GM12878 (cell line): Measurements from ENCODE around the gene ZBED5.

Experiments
- CREB1 ChIP-seq: IDR thresholded peaks from 2 replicates; pipeline ENCODE4 v1.6.1; 2012; ENCODE audit warnings: low read depth, mild to moderate bottlenecking, inconsistent platforms
- NKRF ChIP-seq: fragments of 450-650 bp; conservative IDR thresholded peaks from 2 replicates; pipeline ENCODE4 v1.6.1; 2017; ENCODE audit warnings: mild to moderate bottlenecking, moderate library complexity
- NRF1 ChIP-seq: conservative IDR thresholded peaks from 2 replicates; pipeline ENCODE4 v1.6.1; 2011; ENCODE audit warnings: mild to moderate bottlenecking, low read depth, low read length, improper control_type of control experiment
- POLR2A ChIP-seq: IDR thresholded peaks from 2 replicates; pipeline ENCODE4 v1.6.1; 2011; ENCODE audit warnings: low read depth, mild to moderate bottlenecking, low read length
- POLR2AphosphoS5 ChIP-seq: IDR thresholded peaks from 2 replicates; pipeline ENCODE4 v1.6.1; 2011; ENCODE audit warnings: mild to moderate bottlenecking, low read length, inconsistent platforms
- RFX5 ChIP-seq: IDR thresholded peaks from 2 replicates; pipeline ENCODE4 v1.6.1; 2011; ENCODE audit warnings: low read depth, low read length, improper control_type of control experiment
- SREBF2 ChIP-seq: IDR thresholded peaks from 2 replicates; pipeline ENCODE4 v1.6.1; 2012; ENCODE audit warnings: mild to moderate bottlenecking, low read length
- SUZ12 ChIP-seq: fragments of 200-600 bp; sonication (generic); IDR thresholded peaks from one replicate; pipeline ENCODE4 v1.6.1; 2018; ENCODE audit warnings: antibody characterized with exemption, mild to moderate bottlenecking; ENCODE audit not compliant: unreplicated experiment
- TAF1 ChIP-seq: IDR thresholded peaks from 2 replicates; pipeline ENCODE4 v1.6.1; 2011; ENCODE audit warnings: mild to moderate bottlenecking, low read depth, low read length, borderline replicate concordance
- ZBTB4 ChIP-seq: fragments of 450-650 bp; formaldehyde crosslinking; IDR thresholded peaks from 2 replicates; pipeline ENCODE4 v1.4.0; 2022; ENCODE audit warnings: mild to moderate bottlenecking, moderate library complexity
- TF ChIP-seq, protein P1 (sequence below): IDR thresholded peaks from 2 replicates; pipeline ENCODE4 v1.6.1; 2011; ENCODE audit warnings: borderline replicate concordance, low read depth, mild to moderate bottlenecking, moderate library complexity, mixed read lengths, low read length; ENCODE audit not compliant: insufficient read depth; ENCODE audit errors: extremely low read length

GRCh38 chr11:10866893-10867331 is 9.1 kb upstream of the ZBED5 start:
- TF ChIP-seq RFX5 (no peak), TAF1 (no peak), POLR2A (no peak), CREB1 (no peak), SREBF2 (no peak), NRF1 (no peak), NKRF (no peak), ZBTB4 (CRISPR knock-in tag) (no peak), POLR2AphosphoS5 (no peak), SUZ12 (no peak)
- TF ChIP-seq, protein P1, sequence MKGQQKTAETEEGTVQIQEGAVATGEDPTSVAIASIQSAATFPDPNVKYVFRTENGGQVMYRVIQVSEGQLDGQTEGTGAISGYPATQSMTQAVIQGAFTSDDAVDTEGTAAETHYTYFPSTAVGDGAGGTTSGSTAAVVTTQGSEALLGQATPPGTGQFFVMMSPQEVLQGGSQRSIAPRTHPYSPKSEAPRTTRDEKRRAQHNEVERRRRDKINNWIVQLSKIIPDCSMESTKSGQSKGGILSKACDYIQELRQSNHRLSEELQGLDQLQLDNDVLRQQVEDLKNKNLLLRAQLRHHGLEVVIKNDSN, result no peak
